Bone marrow (tissue), 2 donors: ENCODE data around the gene MITF.

Experiments
- DNase-seq, 2 donors: peaks; one replicate each; lab custom pipeline; 2025; lab: John Stamatoyannopoulos, UW

The MITF gene

GRCh38 chr3:69755795-69756194, 16.5 kb downstream of the MITF start:
- DNase-seq, result no peak

DNA sequence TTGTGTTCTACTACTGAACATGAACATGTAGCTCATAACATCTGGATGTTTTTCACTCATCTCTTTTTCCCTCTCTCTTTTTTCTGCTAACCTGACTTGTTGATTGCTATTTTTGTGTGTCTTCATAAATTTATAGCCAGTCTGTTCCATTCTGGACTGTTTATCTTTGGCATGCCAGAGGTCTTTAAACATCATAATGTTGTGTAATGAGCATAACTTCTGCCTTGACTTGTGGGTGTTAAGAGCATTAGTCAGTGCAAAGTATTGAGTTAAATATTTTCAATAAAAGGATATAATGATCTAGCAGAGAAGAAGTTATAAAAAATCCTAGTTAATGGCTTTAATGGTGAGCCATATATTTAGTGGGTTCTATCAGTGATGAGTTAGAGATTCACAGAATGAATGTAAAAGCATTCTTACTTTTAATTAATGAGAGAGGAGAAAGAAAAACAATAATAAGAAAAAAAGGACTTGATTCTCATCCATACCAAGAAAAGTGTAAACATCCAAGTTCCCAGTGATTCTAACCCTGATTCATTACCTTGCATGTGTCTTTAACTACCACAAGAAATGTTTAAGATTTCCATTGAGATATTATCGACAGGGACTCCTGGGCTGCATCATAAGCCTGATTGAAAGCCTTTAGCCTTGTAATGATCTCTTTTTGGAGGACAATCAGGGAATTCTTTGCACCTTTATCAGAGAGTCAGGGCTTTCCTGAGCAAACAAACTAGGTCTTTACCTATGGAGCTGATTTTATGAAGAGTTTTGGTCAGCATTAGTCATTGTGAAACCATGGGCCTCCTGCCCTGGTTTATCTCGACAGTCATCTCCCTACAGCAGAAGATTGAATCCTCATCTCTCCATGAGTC, 22.9 kb downstream of the MITF start:
- DNase-seq, result no peak

DNA sequence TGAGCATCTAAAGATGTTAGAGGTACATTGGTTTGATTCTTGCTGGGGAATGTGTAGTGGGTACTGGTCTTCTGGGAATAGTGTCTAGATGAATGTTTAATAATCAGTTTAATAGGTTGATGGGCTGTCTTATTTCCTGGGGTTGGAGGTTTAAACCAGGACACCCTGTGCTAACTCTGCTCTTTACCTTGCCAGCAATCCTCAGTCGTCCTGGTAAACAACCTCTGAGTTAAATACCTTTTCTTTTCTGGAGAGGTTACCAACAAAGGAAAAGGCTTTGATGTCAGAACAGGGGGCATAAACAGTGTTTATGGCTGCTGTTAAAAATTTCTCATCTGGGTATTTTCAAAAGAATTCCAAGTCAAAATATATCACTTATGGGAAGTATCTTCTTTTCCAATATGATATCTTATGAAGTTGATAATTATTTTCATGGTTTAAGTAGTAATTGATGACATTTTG, 23.5 kb downstream of the MITF start:
- no peak for DNase-seq

GRCh38 chr3:69763458-69763857, 24.2 kb downstream of the MITF start:
- DNase-seq, result no peak

DNA sequence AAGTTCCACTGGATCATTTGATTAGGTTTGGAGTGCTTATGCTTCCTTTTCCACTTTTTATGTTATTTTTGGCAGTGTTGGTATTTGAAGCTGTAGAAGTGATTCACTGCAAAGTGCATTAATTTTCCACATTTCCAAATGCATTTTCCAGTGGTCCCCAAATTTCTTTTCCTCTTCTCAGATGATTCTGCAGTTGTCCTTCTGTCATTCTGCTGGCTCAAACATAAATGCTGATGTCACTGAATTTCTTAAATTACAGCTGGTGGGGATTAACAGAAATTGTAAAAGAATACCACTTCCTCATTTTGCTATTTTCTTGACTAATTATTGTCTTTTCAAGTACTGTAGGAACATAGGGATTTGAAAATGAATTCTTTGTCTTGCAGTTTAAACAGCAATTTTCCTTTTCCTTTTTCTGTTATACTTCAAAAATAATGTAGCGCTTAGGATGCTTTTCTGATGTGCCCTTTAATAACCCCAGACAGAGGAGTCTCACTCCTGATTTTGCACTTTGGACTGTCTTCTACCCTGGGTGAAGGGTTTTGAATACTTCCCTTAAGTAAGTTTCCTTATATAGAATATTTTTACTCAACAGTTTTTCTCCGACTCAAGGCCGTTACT, 25.0 kb downstream of the MITF start:
- DNase-seq, result peak in 1 of 2 donors; percentile 45

DNA sequence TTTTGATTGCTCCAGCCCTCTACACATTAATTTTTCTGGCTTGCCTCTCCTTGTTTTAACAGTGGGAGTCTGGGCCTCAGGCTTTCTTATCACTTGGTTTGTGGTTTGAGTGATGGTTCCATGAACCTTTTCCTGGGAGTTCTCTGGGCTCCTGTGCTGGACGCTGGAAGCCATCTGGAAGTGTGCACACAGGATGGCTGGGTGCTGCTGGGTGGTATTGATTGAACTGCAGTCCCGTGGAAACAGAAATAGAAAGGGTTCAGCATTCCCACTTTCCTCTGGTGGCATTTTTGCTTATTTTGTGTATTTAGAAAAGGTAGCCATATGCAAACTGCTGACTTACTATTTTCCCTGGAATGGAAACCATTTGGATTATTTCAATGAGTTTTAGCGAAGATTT, 25.6 kb downstream of the MITF start:
- DNase-seq, result no peak

- no peak for DNase-seq
These were observed 27.4 kb downstream of the MITF start for GRCh38 chr3:69766638-69767037.

GRCh38 chr3:69767571-69767970, 28.3 kb downstream of the MITF start:
- DNase-seq, result no peak

DNA sequence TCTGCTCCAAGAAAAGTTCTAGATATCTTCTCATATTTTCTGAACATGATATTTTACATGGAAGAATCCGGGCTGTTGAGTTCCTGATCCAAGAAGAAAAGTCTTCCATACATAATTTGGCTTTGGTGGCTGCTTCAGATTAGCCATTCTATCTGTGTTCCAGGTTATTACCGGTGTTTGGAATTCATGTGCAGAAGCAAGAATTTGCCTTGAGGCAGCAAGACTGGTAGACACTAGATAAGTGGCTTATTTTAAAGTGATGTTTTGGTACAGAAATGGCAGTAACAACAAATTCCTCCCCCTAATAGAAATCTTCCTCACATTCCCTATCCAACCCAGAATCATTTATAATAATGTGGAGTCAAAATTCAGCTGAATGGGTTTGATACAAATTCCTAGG, 29.2 kb downstream of the MITF start:
- DNase-seq, result no peak

DNA sequence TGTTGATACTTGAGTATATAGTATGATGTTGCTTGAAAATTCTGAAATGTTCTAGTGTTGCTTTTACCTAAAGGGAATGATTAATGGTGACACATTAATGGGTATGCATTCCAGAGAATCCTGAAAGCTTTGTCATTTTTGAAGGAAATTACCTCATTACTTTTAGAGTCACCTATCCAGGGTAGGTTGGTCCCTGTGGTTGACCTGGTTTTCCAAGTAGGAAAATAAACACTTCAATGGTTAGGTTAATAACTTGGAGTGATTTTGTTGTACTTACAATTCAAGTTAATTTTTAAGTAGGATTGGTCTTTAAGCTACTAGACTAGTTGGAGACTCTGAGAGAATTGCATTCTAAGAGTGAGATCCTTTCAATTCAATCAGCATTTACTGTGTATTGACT, 31.0 kb downstream of the MITF start:
- DNase-seq, result no peak

- no peak for DNase-seq
These were observed 31.8 kb downstream of the MITF start for GRCh38 chr3:69770976-69771634.

GRCh38 chr3:69772152-69772867, 33.0 kb downstream of the MITF start:
- no peak for DNase-seq

DNA sequence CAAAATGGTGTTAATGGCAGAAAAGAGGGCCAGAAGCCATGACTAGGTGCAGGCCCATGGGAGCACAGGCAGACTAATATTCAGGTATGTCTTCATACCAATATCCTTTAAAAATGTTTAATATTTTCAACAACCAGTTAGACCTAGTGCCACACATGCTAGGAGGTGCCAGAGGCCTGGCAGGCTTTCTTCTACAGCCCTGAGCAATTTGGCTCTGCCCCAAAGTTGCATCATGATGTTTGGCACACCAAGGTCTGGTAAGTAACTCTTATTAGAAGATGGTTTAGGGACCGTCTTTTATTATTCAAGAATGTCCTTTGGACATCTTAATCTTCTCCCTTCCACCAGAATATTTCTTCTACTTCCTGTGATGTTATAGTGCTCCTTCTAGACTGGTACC, 34.8 kb downstream of the MITF start:
- no peak for DNase-seq

- no peak for DNase-seq
These were observed 36.5 kb downstream of the MITF start for GRCh38 chr3:69775751-69776150.

DNA sequence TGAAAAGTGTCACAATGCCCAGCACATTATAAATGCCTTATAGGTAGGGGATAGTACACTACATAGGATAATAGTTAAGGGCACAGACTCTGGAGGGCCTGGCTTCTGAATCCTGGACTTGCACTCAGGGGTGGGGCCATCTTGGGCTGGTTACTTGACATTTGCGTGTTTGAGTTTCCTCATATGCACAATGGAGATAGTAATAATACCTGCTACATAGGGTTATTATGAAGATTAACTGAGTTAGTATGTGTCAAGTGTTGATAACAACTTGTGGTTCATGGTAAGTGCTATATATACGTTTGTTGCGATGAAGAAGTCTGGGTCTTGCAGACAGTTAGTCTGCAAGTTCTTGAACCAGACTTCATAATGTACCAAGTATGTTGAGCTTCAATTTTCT, 37.0 kb downstream of the MITF start:
- no peak for DNase-seq

DNA sequence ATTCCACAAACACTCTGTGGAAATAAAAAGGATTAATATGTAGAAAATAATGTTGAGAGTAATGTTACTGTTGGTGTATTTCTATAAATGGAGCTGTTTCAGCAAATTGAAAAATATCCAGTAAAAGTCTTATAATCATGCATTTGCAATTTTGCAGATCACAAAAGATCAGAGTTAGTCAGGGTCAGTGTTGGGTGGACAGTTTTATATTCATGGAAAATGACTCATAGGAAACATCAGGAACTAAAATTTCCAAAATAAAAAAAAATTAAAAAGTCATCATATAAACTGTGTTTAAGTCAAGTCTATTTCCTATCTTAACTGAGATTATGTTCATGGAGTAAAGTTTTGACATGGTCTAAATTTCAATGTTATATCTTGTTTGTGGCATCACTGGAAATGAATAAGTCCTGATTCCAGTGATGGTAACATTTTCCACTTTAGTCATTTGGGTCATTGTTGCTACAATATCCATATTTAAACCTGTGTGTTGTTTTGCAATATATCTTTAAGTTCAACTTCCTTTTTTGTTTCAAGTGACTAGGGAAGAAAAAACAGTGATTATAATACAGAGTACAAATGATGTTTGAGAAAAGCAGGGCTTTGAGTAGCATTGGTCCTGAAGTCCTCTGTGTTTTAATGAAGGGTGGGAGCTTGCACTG, 37.8 kb downstream of the MITF start:
- DNase-seq, result peak in 1 of 2 donors; percentile 20

- DNase-seq, result no peak
These were observed 38.3 kb downstream of the MITF start for GRCh38 chr3:69777582-69777967.

DNA sequence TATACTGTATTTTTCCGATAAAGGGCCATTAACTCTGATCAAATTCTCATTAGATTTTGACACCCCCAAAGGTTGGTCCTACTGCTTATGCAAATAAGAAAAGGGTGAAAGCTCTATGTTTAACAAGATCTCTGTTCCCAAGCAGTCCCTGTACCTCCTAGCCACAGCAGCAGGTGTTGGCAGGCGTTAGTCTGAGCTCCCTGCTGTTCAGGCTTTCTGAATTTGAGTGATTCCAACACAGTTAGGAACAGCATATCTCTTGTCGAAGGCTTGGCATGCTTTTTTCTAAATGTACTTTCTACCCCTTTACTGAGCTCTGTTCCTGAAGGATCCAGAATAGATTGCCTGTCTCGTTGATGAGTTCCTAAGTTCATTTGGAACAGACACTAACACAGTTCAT, 42.3 kb downstream of the MITF start:
- no peak for DNase-seq

DNA sequence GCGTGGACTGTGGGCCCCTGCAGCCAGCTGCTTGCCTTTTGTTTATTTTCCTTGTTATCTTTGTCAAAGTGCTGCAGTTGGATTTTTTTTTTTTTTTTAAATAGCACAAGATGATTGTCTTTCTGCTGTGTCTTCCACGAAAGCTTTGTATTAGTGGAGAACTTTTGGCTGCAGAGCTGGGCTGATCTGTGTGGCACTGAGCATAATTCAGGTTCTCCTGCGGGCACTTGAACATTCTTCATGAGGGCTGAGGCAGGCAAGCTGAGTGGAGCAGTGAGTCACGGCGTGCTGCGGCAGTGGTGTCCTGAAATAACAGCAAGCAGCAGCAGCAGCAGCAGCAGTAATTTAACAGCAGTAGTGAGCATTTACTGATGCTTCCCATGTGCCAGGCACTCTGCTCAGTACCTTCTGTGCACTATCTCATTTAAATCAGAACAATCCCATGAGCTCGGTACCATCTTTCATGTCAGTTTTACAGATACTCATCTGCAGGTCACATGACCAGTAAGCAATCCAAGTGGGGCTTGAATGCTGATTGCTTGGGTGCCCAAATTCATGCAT, 45.8 kb downstream of the MITF start:
- DNase-seq, result no peak

DNA sequence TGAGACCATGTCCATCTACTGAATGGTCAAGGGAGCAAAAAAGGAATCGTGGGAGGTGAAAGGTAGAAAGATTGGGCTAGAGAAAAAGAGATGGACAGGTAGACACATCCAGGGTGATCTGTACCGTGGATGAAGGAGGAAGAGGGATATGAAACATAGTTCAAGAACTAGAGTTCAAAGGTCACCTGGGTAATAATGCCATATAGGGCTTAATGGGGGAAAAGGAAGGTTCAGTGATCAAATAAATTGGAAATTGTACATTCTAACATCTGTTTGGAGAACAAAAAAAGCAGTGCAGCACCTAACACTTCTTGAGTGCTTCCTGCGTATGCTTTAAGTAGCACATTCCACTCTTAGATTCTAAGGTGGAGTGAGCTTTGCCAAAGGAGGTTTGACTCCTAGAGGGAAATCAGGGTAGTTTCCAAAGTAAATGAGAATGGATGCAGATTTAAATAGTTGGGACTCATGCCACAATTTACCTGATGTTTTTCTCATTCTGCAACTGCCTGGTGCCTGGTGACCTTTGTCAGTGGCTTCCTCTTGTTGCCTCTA, 46.6 kb downstream of the MITF start:
- no peak for DNase-seq

GRCh38 chr3:69786854-69787253, 47.6 kb downstream of the MITF start:
- DNase-seq, result no peak
